ENCODE results near the gene NOTCH1.

GRCh38 chr9:136504512-136505348 is 41.1 kb downstream of the NOTCH1 start:
- TF ChIP-seq CTCF (IDR thresholded peaks at IDR 0.05; ENCODE audit: insufficient read depth, low read depth, low read length) (no peak), EZH2 (IDR thresholded peaks at IDR 0.05; ENCODE audit: insufficient read depth, low read length) (no peak)
